A549 (cell line): Measurements from ENCODE around the gene OR8A1.

Source experiments
- CEBPB ChIP-seq, 2 experiments: fragments of >200 bp in 1 of 2; sonication (Bioruptor Twin) in 1 of 2; formaldehyde crosslinking in 1 of 2; IDR thresholded peaks; 2 replicates each; pipeline ENCODE4 v1.6.1; 2012 to 2016
- CHD2 ChIP-seq: fragments of 150-350 bp; IDR thresholded peaks from 2 replicates; pipeline ENCODE4 v1.6.1; 2014; ENCODE audit warnings: low read length; ENCODE audit not compliant: partially characterized antibody
- FOSL2 ChIP-seq, 2 experiments: fragments of 450-650 bp in 1 of 2; fragments of >200 bp in 1 of 2; sonication (Bioruptor Twin) in 1 of 2; formaldehyde crosslinking; IDR thresholded peaks; 2 replicates each; pipeline versions ENCODE4 v1.5.0 to v1.6.1; 2016 to 2020; ENCODE audit warnings: mild to moderate bottlenecking in 1 of 2, moderate library complexity in 1 of 2
- KDM5A ChIP-seq: fragments of 200-600 bp; sonication (generic); IDR thresholded peaks from 2 replicates; pipeline ENCODE4 v1.6.1; 2016; ENCODE audit warnings: antibody characterized with exemption, mild to moderate bottlenecking
- MYC ChIP-seq: IDR thresholded peaks from 2 replicates; pipeline ENCODE4 v1.6.1; 2012; ENCODE audit warnings: mild to moderate bottlenecking, inconsistent platforms, low read length, improper control_type of control experiment, borderline replicate concordance
- PHF8 ChIP-seq: fragments of 200-600 bp; sonication (generic); IDR thresholded peaks from 2 replicates; pipeline ENCODE4 v1.6.1; 2016; ENCODE audit warnings: low read depth, mild to moderate bottlenecking, antibody characterized with exemption, moderate library complexity, borderline replicate concordance
- POLR2A ChIP-seq: IDR thresholded peaks from 2 replicates; pipeline ENCODE4 v1.6.1; 2012; ENCODE audit warnings: mild to moderate bottlenecking, low read length
- POLR2AphosphoS2 ChIP-seq: conservative IDR thresholded peaks from 2 replicates; pipeline ENCODE4 v1.6.1; 2012; ENCODE audit warnings: low read length, improper control_type of control experiment, inconsistent platforms
- REST ChIP-seq: fragments of 200-600 bp; sonication (generic); IDR thresholded peaks from 2 replicates; pipeline ENCODE4 v1.6.1; 2016; ENCODE audit warnings: antibody characterized with exemption, mild to moderate bottlenecking, moderate library complexity
- RFX5 ChIP-seq: fragments of 450-650 bp; IDR thresholded peaks from 2 replicates; pipeline ENCODE4 v1.7.1; 2014; ENCODE audit warnings: antibody characterized with exemption, mild to moderate bottlenecking, moderate library complexity
- USF2 ChIP-seq: fragments of 450-650 bp; IDR thresholded peaks from 2 replicates; pipeline ENCODE4 v1.6.1; 2014; ENCODE audit warnings: antibody characterized with exemption
- ZSCAN20 ChIP-seq: fragments of 250-450 bp; sonication (Bioruptor Pico); IDR thresholded peaks from 2 replicates; pipeline ENCODE4 v1.8.0; 2022; ENCODE audit warnings: mild to moderate bottlenecking, moderate library complexity
- TF ChIP-seq, protein P1 (sequence below): fragments of >200 bp; sonication (Bioruptor Twin); formaldehyde crosslinking; IDR thresholded peaks from 3 replicates; pipeline ENCODE4 v1.5.1; 2016

DNA sequence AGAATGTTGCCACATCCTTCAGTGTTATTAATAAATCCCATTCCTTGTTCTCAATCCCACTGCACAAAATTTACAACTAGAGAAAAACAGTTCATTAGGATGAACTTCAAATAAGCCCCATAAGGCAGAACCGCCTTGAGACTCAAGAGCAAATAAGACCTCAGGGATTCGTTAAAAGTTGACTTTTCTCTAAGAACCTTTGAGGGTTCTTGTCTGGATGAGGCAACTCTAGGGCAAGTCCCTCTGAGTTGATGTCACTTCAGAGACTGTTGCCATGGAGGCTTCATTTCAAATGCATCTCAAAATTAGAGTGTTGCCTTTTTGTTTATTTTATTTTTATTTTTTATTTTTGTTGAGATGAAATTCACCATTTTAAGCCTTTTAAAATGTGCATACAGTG is 21.6 kb downstream of the OR8A1 start:
- TF ChIP-seq, protein P1, sequence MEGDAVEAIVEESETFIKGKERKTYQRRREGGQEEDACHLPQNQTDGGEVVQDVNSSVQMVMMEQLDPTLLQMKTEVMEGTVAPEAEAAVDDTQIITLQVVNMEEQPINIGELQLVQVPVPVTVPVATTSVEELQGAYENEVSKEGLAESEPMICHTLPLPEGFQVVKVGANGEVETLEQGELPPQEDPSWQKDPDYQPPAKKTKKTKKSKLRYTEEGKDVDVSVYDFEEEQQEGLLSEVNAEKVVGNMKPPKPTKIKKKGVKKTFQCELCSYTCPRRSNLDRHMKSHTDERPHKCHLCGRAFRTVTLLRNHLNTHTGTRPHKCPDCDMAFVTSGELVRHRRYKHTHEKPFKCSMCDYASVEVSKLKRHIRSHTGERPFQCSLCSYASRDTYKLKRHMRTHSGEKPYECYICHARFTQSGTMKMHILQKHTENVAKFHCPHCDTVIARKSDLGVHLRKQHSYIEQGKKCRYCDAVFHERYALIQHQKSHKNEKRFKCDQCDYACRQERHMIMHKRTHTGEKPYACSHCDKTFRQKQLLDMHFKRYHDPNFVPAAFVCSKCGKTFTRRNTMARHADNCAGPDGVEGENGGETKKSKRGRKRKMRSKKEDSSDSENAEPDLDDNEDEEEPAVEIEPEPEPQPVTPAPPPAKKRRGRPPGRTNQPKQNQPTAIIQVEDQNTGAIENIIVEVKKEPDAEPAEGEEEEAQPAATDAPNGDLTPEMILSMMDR, result no peak
- TF ChIP-seq MYC (no peak), RFX5 (no peak), CEBPB (IDR thresholded peaks at IDR 0.05) (no peak), POLR2AphosphoS2 (no peak), POLR2A (no peak), PHF8 (no peak), KDM5A (no peak), REST (no peak), FOSL2 (IDR thresholded peaks at IDR 0.05) (no peak), FOSL2 (CRISPR knock-in tag; IDR thresholded peaks at IDR 0.05) (no peak), CHD2 (no peak), ZSCAN20 (CRISPR knock-in tag) (no peak), USF2 (no peak)
